NCI-H2081 treated with DMSO at 0.1 percent for 48 hours (cell line): ENCODE data around the gene C1QTNF5.

Experiments used
- DNase-seq: peaks from one replicate; lab custom pipeline; 2025; lab: John Stamatoyannopoulos, UW

Gene C1QTNF5

DNA sequence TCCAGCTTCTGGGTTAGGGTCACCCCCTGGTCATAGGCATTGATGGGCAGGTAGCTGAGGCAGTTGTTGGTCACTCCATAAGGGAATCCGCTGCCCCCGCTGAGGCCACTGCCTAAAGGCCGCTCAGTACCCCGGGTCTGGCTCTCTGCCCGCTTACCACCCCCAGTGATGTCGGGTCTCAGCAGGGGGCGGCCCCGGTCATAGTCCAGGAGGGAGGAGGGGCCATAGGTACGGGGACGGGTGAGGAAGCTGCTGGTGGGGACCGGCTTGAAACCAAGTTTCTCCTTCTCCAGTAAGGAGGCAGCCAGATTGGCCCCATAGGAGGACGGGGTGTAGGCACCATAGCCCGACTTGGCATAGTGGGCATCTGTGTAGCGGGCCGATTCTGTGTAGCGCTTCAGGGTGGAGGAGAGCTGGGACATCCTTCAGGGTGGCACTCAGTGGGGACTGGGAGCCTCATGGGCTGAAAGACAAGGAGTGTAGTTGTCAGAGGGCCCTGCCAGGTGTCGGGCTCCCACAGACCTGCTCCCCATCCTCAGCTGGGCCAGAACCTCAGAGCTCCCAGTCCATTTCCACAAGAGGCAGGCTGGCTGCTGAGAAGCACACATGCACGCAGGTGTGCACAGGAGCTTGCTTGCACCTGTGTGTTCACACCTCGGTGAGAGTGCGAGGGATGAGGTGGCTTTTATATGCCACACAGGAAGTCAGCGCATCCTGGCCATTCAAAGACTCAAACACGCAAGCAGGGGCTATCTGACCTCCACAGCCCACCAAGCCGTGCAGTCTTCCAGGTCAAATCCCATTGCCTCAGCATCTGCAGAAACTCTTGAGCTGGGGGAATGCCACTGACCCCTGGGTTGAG is 32.6 kb upstream of the C1QTNF5 start:
- no peak for DNase-seq

DNA sequence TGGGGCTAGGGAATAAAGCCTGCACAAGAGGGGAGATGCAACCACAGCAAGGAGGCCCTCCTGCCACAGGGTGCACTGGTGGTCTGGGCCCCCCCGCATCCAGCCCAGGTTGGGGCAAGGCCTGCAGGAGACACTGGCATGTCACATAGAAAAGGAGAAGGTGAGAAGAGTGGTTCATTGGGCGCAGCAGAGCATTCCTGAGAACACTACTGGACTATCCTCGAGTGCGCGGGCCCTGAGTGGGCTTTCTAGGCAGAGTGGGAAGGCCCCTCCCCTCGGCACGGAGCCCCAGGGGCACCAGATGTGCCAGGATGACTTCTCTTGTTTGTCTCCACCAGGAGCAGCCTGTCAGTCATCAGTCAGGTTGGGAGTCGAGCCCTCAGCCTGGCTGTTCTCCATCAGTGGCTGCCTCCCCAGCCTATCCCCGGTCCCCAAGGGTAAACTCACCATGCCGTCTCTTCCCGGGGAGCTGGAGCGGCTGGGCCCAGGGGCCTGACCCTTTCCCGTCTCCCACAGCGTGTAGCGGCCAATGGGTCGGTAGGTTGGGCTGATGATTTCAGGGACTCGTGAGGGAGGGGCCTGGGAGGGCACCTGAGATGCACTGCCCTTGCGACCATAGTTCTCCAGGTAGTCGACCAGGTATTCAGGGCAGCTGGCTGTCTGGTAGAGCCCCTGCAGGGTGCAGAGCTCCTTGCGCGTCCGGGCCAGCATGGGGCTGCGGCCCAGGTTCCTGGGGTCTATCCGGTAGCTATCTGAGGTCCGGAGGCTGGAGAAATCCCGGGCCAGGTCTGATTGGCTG is 31.8 kb upstream of the C1QTNF5 start:
- DNase-seq, result no peak

GRCh38 chr11:119371778-119372182 is 31.1 kb upstream of the C1QTNF5 start:
- no peak for DNase-seq

DNA sequence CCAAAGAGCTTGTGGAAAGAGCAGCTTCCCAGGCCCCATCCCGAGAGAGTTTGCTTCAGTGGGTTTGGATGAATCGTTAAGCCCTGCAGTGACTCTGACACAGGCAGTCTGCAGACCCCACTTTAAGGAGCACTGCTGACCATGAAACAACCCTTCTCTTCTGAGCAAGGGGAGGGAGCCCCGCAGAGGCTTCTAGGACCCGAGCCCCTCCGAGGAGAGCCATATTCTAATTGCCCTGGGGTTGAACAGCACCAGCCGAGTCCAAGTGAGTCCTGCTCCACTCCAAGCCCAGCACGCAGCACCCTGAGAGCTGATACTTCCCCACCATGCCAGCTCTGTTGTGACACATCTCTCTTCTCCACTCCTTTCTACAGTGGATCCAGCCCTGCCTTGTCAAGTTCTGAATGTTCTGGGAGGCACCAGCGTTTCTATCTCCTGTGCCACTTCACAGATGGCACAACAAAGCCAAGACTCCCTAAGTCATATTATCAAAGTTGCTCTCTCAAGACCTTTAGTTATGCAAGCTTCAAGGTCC is 30.5 kb upstream of the C1QTNF5 start:
- no peak for DNase-seq

GRCh38 chr11:119370486-119371046 is 29.9 kb upstream of the C1QTNF5 start:
- DNase-seq, result no peak

DNA sequence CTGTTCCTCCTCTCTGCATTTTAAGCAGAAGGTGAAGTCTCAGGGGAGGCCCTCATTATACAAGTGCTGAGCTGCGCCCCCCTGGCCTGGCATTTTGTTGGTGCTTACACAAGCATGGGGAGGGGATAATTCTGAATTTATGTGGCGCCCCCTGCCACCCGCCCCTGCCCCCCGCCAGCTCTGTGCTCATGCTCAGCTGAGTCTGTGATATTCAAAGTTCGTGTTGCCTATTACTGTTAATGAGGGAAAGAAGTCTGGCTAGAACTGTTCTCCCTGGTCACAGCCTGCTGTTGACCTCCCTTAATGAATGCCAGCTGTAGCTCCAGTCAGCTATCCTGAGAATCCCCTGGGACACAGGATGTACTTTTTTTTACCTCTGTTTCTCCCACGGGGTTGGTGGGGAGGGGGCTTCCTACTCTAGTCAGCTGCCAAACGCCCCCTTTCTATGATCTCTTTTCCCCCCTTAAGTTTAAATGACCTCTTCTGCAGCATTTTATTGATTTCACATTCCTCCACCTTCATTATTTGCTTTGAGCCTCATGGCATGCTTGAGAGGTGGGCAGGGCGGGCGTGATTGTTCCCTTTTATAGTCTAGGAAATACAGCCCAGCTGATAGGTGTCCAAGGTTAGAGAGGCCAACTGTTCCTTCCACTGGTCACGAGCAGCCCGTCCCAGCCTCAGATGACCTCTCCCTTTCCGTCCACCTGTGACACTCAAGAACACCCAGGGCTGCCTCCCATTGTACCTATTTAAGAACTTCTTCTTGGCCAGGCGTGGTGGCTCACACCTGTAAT is 28.6 kb upstream of the C1QTNF5 start:
- no peak for DNase-seq

DNA sequence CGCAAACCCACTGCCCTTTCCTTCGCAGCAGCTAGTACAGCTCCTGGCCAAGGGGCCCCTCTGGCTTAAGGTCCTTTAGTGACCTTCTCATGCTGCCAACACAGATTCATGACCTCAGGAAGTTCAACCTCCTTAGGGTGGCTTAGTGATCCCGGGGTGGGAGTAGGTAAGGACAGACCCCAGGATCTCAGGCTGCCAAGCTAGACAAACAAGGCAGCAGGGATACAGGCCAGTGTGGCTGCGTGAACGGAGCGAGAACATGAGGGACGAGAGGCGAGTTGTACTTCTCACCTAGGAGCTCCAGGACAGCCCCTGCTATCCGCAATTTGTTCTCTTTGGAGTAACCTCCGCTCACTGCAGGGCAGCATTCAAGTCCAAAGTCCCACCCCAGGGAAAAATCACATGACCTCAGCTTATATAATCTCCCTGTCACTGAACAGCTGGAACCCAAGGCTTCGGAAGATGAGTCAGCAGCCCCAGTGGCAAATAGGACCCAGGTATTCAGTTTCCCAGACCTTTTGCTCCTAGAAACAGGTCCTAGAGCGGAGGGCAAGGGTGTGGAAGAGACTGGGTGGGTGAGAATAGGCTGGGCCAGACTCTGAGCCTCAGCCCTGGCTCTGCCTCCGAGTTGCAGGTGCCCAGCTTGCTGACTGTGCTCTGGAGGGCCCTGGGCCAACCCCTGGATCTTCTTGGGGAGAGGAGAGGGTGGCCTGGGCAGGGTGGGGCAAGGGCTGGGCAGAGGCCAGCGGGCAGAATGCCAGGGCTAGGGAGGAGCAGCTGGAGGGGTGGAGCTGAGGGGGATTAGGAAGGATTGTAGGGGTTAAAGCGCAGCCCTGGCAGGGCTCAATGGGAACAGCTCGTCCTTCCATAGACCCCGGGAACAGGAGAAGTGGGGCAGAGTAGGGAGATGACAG is 27.7 kb upstream of the C1QTNF5 start:
- DNase-seq, result no peak

- no peak for DNase-seq
These were observed 27.0 kb upstream of the C1QTNF5 start for GRCh38 chr11:119367661-119368120.

DNA sequence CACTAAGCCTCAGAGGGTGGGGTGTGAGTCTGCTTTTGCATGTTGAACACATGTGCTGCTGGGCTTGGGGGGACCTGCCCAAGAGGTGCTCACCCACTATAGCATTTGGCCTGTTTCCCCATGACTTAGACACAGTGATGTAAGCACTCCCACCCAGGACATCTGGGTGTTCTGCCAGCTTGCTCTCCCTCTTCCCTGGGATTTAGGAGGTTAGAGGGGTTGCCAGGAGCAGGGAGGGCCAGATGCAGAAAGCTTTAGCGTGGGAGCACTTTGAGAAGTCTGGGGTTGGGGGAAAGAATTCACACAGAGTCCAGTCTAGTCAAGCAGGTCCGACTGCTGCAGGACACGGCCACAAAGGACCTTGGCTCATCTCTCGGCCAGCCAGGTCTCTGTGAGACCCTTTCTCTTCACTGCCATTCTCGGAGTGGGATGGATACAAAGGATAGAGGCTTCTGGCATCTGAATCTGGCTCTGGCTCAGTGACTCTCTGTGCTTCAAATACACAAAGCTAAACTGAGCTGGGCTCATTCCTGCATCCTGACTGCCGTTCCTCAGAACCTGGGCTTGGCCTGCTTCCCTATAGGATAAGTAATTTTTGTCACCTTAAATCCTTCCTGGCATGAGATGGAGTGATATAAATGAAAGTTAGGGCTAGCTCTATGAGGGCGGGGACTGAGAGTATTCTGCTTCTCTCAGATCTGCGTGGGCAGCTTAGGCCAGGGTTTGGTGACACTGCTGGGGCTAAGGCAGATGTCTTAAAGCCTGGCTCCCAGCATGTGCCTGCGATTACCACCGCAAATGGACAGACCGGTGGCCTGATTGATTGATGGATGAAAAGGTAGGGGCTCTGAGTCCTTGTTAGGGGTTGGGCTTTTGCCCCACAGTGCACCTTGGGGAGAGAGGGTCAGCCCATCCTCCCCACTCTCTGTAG is 26.3 kb upstream of the C1QTNF5 start:
- no peak for DNase-seq

DNA sequence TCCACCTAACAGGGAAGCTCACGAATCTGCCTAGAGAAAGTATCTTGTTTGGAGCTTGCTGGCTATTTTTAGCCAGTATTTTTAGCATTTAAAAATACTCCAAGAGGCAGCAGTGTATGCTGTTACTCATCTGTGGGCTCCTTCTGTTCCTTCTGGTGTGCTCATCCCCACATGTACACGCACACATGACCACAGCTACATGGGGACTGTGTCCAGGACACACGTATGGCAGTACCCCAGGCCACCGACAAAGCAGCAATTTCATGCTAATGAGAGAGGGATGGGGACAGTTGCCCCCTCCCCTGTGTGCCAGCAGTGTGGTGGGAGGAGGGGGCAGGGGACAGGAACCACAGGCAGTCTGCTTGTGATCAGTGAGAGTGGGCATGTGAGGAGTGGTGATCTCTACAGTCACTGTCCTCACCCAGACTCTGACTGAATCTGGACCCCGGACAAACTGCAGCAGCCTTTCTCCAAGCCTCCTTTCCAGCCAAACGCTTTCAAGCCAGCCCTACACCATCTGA is 24.4 kb upstream of the C1QTNF5 start:
- no peak for DNase-seq

DNA sequence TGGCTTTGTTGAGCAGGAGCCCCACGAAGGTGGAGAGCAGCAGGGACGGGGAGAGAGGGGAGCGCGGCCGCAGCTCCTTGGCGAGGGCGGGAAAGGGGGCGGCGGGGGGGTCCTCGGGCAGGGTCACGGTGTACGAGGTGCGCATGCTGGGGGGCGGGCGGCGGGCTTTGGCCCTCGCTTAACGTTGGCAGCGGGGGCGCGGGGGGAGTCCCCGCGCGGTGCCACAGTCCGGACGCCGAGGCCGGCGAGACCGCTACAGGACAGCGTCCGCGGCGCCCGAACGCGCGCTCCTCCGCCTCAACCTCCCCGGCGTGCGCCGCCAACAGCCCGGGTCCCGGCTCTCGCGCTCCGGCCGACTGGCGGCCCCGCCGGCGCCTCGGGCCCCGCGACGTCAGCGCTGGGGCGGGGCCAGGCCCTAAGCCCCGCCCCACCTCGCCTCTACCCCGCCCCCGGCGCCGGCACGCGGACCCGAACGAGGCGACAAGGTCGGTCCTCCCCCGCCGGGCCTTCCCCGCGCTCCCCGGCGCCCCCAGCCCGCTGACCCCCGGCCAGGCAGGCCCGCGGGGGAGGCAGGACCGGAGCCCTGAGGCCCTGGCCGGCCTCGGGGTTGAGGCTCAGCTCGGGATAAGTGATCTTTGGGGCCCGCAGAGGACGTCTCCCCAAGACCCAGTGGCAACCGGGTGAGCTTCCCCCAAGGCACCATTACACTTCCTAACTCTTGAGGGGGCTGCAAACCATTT is 23.3 kb upstream of the C1QTNF5 start:
- DNase-seq, result no peak

DNA sequence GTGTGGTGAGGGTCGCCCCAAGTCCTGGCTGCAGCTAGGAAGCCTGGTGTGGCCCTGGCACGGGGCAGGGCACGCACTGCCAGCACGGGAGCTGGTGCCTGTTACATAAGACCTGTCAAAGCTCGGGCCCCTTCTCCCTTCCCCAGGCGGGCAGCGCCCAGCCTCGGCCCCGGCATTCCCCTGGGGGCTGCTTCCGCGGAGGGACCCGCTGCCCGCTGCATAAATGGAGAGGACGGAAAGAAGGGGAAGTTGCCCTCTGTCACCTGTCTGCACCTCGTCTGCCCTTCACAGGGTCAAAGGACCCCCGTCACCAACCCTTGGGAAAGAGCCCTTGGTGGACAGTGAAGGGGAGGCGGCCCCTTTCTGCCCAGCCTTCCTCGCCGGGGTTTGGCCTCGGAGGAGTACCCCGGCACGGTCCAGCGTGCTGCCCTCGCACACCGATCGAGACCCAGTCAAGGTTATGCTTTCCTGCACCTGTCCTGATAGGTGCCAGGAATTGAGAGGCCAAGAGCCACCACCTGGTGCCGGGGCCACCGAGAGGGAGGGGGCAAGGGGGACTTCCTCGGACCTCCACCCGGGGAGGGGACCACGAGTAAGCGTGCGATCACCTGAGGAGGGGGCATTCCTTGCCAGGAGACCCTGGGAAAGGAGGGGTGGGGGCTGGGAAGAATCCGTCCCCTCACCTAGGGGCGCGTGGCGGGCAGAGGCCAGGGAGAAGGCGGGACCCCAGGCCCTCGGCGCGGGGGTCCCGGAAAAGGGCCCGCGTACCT is 22.6 kb upstream of the C1QTNF5 start:
- no peak for DNase-seq

DNA sequence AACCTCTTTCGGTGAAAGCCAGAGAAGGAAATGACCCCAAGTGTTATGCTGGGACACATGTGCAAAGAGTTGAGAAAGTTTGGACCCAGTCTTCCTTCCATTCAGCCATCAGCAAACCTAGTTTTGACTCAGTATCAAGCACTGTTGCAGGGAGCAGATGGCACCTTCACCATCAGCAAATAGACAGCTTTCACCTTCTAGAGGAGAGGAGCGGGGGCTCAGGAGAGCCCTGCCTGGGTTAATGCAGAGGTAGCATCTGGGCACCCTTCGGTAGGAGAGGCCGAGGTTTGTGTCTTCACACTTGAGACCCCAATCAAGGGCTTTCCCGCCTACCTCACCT is 22.0 kb upstream of the C1QTNF5 start:
- no peak for DNase-seq

GRCh38 chr11:119361941-119362725 is 21.4 kb upstream of the C1QTNF5 start:
- no peak for DNase-seq

- no peak for DNase-seq
These were observed 20.5 kb upstream of the C1QTNF5 start for GRCh38 chr11:119361056-119361787.
